Fibroblast of mammary gland (primary cell): Measurements from ENCODE around the gene MTUS2.
"Not testable (repeated sequence)": the region's sequence is repeated elsewhere in the genome, so short reads cannot be mapped to it uniquely, and the experiment has no call there.

Experiments used
- DNase-seq: peaks from one replicate; pipeline ENCODE4 v3.0.0-alpha.2; 2010; ENCODE audit warnings: low read depth
- H3K4me3 ChIP-seq: 2 replicates; pipeline ENCODE4 v1.5.1; 2011; ENCODE audit warnings: low read depth, mild to moderate bottlenecking, low read length, moderate library complexity; ENCODE audit not compliant: control insufficient read depth
- CTCF ChIP-seq: conservative IDR thresholded peaks from 2 replicates; pipeline ENCODE4 v1.5.1; 2011; ENCODE audit warnings: low read depth, low read length, inconsistent platforms; ENCODE audit not compliant: control insufficient read depth, insufficient read depth

The MTUS2 gene

GRCh38 chr13:29386246-29386645 lies 566.1 kb downstream of the MTUS2 start:
- DNase-seq = no peak
- TF ChIP-seq CTCF = no peak

DNA sequence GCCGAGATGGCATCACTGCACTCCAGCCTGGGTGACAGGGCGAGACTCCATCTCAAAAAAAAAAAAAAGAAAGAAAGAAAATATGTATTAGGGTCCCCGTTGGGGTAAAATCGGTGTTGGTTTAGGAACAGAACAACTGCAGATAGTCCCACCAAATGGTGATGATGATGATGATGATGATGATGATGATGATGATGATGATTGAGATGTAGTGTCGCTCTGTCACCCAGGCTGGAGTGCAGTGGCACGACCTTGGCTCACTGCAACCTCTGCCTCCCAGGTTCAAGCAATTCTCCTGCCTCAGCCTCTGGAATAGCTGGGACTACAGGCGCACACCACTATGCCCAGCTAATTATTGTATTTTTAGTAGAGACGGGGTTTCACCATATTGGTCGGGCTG lies 570.5 kb downstream of the MTUS2 start:
- H3K4me3 ChIP-seq, DNase-seq: not testable (repeated sequence)

More at GRCh38 chr13:29386246-29386645, 566.1 kb downstream of the MTUS2 start:
- no peak overlapping the region for H3K4me3 ChIP-seq

DNA sequence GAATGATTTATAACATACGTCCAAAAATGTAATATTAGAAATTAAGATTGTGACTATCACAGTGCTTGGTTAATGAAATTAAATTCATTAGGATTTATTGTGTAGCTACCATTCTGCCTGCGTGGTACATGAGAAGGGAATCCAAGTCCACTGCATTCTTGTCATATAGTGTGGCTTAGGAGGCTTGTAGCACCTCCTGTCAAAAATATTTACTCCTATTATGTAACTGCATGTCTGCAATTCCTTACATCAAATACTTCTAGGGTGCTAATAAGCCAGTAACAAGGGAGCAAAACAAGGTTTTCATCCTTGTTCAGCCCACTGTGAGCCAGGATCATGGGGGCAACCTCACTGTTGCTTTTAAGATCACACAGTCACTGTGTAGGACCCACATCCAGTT lies 576.3 kb downstream of the MTUS2 start:
- TF ChIP-seq CTCF = no peak
- DNase-seq = no peak

GRCh38 chr13:29397265-29397664 lies 577.1 kb downstream of the MTUS2 start:
- DNase-seq = no peak
- peak; percentile 15 for TF ChIP-seq CTCF
- no peak overlapping the region for H3K4me3 ChIP-seq

More for the DNA sequence above, 576.3 kb downstream of the MTUS2 start:
- H3K4me3 ChIP-seq = no peak overlapping the region

DNA sequence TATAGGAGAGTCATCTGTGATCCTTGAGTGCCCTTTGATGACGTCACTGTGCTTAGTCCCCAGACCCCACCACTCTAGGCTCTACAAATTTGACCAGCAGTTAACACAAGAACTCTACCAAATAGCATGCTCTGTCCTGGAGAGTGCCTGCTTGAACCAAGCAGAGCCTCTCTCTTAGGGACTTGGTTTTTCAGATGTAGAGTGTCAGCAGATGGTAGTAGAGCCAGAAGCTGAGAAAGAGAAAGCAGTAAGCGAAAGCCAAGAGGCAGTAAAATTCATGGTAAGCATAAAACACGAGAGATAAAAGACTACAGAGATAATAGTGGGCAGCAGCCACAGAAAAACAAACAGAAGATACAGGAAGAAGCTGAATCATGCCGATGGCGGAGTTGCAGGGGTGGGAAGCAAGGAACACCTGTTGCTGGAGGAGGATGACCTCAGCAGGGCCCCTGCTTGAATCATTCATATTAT lies 582.1 kb downstream of the MTUS2 start:
- TF ChIP-seq CTCF = no peak
- H3K4me3 ChIP-seq = no peak overlapping the region
- peak; percentile 25 for DNase-seq

GRCh38 chr13:29405401-29405800 lies 585.3 kb downstream of the MTUS2 start:
- DNase-seq = no peak
- no peak for TF ChIP-seq CTCF
- no peak overlapping the region for H3K4me3 ChIP-seq

- TF ChIP-seq CTCF = no peak
- DNase-seq = peak; percentile 59
- H3K4me3 ChIP-seq = no peak overlapping the region
These were observed 591.3 kb downstream of the MTUS2 start for GRCh38 chr13:29411481-29411880.
